Left forelimb (tissue), 1 donor: ENCODE measurements around the gene EGFL7.

Source experiments
- DNase-seq: peaks from one replicate; pipeline ENCODE4 v3.0.0-alpha.2; 2018; ENCODE audit warnings: low spot score

EGFL7 gene

GRCh38 chr9:136659861-136660784 lies 2.6 kb upstream of the EGFL7 start:
- DNase-seq = no peak

- no peak for DNase-seq
Measured at GRCh38 chr9:136660971-136661550, 1.7 kb upstream of the EGFL7 start.

GRCh38 chr9:136661641-136662325 lies 933 bp upstream of the EGFL7 start:
- DNase-seq = no peak

- no peak for DNase-seq
Measured at GRCh38 chr9:136662326-136662655, 425 bp upstream of the EGFL7 start.

- DNase-seq = no peak
Measured at GRCh38 chr9:136664000-136664915, 1.5 kb downstream of the EGFL7 start.

GRCh38 chr9:136665111-136665703 lies 2.5 kb downstream of the EGFL7 start:
- DNase-seq = no peak

GRCh38 chr9:136665704-136666371 lies 3.1 kb downstream of the EGFL7 start:
- no peak for DNase-seq

GRCh38 chr9:136666372-136667213 lies 3.9 kb downstream of the EGFL7 start:
- no peak for DNase-seq

- no peak for DNase-seq
Measured at GRCh38 chr9:136667214-136667939, 4.7 kb downstream of the EGFL7 start.

- DNase-seq = no peak
Measured at GRCh38 chr9:136667940-136668760, 5.4 kb downstream of the EGFL7 start.

GRCh38 chr9:136668983-136669790 lies 6.5 kb downstream of the EGFL7 start:
- no peak for DNase-seq

- no peak for DNase-seq
Measured at GRCh38 chr9:136669791-136670464, 7.2 kb downstream of the EGFL7 start.

GRCh38 chr9:136670576-136671253 lies 8.0 kb downstream of the EGFL7 start:
- no peak for DNase-seq

- no peak for DNase-seq
Measured at GRCh38 chr9:136671254-136671614, 8.5 kb downstream of the EGFL7 start.

- no peak for DNase-seq
Measured at GRCh38 chr9:136671646-136672430, 9.1 kb downstream of the EGFL7 start.
